ENCODE results near the gene DDX10.
A peak's percentile ranks its signal among the peaks of the same experiment; 100 is the strongest.
"Not testable (repeated sequence)": the region's sequence is repeated elsewhere in the genome, so short reads cannot be mapped to it uniquely, and the experiment has no call there.

The DDX10 gene

DNA sequence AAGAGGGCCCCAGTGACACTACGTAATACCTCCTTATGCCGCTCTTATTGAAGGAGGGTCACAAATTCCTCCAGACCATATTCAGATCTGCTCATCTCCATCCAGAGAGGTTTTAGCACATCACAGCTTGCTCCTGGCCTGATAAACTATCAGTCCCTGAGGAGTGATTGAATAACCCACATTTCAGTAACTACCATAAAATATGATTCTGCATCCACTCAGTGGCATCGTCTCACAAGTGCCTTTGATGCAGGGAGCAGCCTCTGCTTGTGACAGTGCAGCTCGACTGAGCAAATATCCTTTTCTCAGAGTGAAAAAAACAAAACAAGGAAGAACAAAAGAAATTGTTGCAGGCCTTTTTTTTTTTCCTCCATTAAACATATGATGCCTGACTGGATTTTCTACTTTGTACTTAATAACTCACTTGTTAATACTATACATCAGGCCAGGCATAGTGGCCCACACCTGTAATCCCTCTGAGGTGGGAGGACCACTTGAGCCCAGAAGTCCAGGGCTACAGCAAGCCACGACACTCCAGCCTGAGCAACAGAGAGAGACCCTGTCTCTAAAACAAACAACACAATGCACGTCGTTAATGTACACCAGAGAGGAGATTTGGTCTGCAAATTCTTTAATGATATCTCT, 64.5 kb downstream of the DDX10 start:
- DNase-seq (ENCODE audit: low read depth) = no peak
- TF ChIP-seq, protein P1, sequence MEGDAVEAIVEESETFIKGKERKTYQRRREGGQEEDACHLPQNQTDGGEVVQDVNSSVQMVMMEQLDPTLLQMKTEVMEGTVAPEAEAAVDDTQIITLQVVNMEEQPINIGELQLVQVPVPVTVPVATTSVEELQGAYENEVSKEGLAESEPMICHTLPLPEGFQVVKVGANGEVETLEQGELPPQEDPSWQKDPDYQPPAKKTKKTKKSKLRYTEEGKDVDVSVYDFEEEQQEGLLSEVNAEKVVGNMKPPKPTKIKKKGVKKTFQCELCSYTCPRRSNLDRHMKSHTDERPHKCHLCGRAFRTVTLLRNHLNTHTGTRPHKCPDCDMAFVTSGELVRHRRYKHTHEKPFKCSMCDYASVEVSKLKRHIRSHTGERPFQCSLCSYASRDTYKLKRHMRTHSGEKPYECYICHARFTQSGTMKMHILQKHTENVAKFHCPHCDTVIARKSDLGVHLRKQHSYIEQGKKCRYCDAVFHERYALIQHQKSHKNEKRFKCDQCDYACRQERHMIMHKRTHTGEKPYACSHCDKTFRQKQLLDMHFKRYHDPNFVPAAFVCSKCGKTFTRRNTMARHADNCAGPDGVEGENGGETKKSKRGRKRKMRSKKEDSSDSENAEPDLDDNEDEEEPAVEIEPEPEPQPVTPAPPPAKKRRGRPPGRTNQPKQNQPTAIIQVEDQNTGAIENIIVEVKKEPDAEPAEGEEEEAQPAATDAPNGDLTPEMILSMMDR (conservative IDR thresholded peaks at IDR 0.05; ENCODE audit: low read length) = no peak
- H3K4me3 ChIP-seq (ENCODE audit: low read length) = no peak overlapping the region

DNA sequence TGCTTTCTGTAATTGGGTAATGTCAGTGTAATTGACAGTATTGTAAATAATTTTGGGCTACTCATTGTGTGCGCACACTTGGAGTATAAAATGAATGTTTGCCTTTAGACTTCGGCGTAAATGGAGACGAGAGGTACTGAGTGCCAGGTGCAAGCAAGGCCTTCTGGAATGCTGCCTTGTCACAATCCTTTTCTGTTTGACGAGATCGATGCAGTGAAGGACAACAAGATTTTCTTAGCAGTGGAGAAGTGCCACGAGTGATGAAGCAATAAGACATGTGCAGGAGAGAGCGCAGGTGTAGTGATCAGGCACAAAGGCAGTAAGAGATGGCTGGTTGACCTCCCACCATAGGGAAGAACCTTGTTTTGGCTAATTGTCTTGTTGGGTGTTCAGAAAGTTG, 67.5 kb downstream of the DDX10 start:
- DNase-seq (ENCODE audit: low read depth) = no peak
- H3K4me3 ChIP-seq (ENCODE audit: low read length) = no peak overlapping the region
- TF ChIP-seq, protein P1 (conservative IDR thresholded peaks at IDR 0.05; ENCODE audit: low read length) = no peak

DNA sequence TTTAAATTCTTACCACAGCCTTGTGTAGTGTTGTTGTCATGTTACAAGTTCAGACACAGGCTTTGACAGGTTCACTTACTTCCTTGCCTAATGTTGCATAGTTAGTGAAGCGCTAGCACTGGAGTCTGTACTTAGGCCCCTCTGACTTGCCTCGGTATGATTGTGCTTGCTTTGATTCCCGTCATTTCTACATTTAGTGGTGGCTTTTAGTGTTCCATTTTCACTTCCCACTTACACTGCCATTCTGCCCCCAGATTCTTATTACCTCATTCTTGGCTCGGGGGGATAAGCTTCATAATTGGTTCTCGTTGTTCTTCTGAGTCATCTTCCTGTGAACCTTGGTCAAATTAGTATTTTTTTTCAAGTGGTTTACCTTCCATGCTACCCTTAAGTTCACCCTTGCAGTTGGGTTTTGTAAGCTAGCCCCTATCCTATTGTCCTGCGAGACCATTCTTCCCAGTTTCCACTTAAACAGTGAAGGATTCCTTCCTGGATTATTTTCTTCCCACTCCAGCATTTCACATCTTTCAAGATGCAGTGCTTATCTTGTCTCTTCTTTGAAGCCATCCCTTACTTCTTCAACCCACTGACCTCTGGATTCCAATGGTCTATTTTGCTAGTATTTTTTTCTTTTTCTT, 68.7 kb downstream of the DDX10 start:
- TF ChIP-seq, protein P1 (conservative IDR thresholded peaks at IDR 0.05; ENCODE audit: low read length) = no peak
- DNase-seq (ENCODE audit: low read depth) = peak; percentile 34
- no peak overlapping the region for H3K4me3 ChIP-seq (ENCODE audit: low read length)

DNA sequence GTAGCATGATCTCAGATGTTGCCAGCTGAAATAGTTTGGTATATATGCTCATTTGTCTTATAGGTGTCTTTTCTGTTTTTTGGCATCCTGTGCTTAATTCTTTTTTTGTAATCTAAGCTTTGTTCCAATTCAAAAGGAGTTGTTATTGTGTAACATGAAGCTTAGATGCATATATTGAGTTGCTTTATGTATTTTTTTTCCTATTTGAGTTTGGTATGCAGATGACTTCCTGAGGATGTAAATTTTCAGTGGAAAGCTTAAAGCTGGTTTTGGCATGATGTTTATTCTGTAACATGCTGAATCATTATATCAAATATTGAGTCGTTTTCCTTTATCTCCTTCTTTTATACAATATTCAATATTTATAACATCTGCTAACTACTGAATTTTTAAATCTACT, 69.4 kb downstream of the DDX10 start:
- H3K4me3 ChIP-seq (ENCODE audit: low read length) = no peak overlapping the region
- DNase-seq (ENCODE audit: low read depth) = no peak
- TF ChIP-seq, protein P1 (conservative IDR thresholded peaks at IDR 0.05; ENCODE audit: low read length) = no peak

DNA sequence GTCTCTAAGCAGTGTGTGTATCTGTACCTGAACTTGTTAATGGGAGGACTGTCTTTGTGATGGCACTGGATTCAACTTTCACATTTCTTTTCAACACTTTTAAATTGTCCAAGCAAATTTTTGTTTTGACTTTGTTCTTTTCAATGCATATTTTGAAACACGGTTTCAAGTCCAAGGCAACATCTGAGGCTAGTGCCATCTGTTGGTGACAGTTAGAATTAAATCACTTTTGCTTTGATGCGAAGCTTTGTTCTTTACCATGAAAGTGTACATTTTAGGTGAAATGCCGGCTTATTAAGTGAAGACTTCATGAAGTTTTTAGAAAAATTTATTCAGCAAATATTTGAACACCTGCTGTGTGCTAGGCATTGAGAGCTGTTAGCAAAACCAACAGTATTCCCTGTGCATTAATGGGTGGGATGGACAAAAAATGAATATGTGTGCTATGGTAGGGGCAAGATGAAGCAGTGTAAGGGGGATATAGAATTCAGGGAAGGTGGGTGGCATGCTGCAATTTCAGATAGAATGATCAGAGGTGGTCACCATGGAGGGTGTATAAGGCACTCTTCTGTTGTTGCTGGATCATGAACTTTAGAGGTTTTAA, 70.2 kb downstream of the DDX10 start:
- no peak for DNase-seq (ENCODE audit: low read depth)
- no peak overlapping the region for H3K4me3 ChIP-seq (ENCODE audit: low read length)
- TF ChIP-seq, protein P1 (conservative IDR thresholded peaks at IDR 0.05; ENCODE audit: low read length) = peak; percentile 42

DNA sequence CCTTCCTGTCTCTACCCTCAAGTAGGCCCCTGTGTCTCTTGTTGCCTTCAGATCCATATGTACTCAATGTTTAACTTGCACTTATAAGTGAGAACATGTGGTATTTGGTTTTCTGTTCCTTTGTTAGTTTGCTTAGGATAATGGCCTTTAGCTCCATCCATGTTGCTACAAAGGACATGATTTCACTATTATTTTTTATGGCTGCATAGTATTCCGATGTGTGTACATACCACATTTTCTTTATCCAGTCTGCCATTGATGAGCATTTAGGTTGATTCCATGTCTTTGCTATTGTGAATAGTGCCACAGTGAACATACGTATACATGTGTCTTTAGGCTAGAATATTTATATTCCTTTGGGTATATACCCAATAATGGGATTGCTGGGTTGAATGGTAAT, 75.3 kb downstream of the DDX10 start:
- H3K4me3 ChIP-seq (ENCODE audit: low read length); DNase-seq (ENCODE audit: low read depth): not testable (repeated sequence)

DNA sequence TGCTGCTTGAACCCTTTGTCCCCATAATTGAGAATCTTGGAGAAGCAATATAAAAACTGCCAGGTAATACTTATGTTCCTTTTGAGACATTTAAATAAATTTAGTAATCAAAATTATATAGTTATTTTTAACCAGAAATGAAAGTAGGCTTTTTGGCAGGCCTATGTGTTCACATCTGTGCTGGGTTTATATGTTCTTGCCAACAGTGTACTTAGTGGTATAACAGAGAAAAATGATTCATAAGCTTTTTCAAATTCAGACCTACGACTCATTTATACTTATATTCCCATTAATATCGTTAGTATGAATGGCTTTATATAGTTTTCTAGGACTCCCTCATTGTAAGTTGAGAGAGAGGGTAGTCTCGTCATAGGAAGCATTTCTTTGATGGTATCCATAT, 79.0 kb downstream of the DDX10 start:
- no peak overlapping the region for H3K4me3 ChIP-seq (ENCODE audit: low read length)
- TF ChIP-seq, protein P1 (conservative IDR thresholded peaks at IDR 0.05; ENCODE audit: low read length) = no peak
- no peak for DNase-seq (ENCODE audit: low read depth)
